Astrocyte (in vitro differentiated cells and primary cell): ENCODE results near the gene NDUFS2. TPM values are rescaled to one million over a fixed set of nuclear protein-coding genes. Genes with fewer than 3 reads are reported as not detected.

Experiments
- DNase-seq: peaks from one replicate; pipeline ENCODE4 v3.0.0-alpha.2; 2010; ENCODE audit warnings: low read depth
- FAIRE-seq: peaks from 2 replicates; lab custom pipeline; 2011; peaks lifted over from hg19 to GRCh38; lab: Jason Lieb, UNC
- H2AFZ ChIP-seq: 2 replicates; pipeline ENCODE4 v1.6.0; 2012; ENCODE audit warnings: low read depth, low read length, inconsistent platforms
- H3K27ac ChIP-seq: 2 replicates; pipeline ENCODE4 v1.5.1; 2011; ENCODE audit warnings: low read depth, low read length, inconsistent platforms
- H3K27me3 ChIP-seq: 2 replicates; pipeline ENCODE4 v1.6.0; 2011; ENCODE audit warnings: low read length, inconsistent platforms; ENCODE audit not compliant: insufficient read depth
- H3K36me3 ChIP-seq: 2 replicates; pipeline ENCODE4 v1.5.1; 2011; ENCODE audit warnings: low read length, inconsistent platforms; ENCODE audit not compliant: insufficient read depth
- H3K4me1 ChIP-seq: 2 replicates; pipeline ENCODE4 v1.5.1; 2011; ENCODE audit warnings: low read length, inconsistent platforms; ENCODE audit not compliant: insufficient read depth
- H3K4me2 ChIP-seq: 2 replicates; pipeline ENCODE4 v1.6.0; 2012; ENCODE audit warnings: low read length, inconsistent platforms
- H3K4me3 ChIP-seq: 2 replicates; pipeline ENCODE4 v1.5.1; 2011; ENCODE audit warnings: low read depth, mild to moderate bottlenecking, low read length, inconsistent platforms; ENCODE audit not compliant: insufficient read depth
- H3K79me2 ChIP-seq: 2 replicates; pipeline ENCODE4 v1.6.0; 2012; ENCODE audit warnings: mild to moderate bottlenecking, low read length, inconsistent platforms; ENCODE audit not compliant: insufficient read depth
- H3K9ac ChIP-seq: 2 replicates; pipeline ENCODE4 v1.6.0; 2012; ENCODE audit warnings: mild to moderate bottlenecking, low read length, inconsistent platforms
- H3K9me3 ChIP-seq: 2 replicates; pipeline ENCODE4 v1.5.1; 2012; ENCODE audit warnings: low read depth, mild to moderate bottlenecking, low read length, inconsistent platforms; ENCODE audit not compliant: insufficient read depth
- H4K20me1 ChIP-seq: 2 replicates; pipeline ENCODE4 v1.6.0; 2012; ENCODE audit warnings: low read length, inconsistent platforms; ENCODE audit not compliant: insufficient read depth
- H3K27ac Mint-ChIP-seq: one replicate; pipeline ENCODE4 v1.8.0; 2021; ENCODE audit warnings: mild to moderate bottlenecking, mixed read lengths; ENCODE audit not compliant: unreplicated experiment
- H3K27me3 Mint-ChIP-seq: one replicate; pipeline ENCODE4 v1.8.0; 2021; ENCODE audit warnings: low read depth, mixed read lengths; ENCODE audit not compliant: unreplicated experiment
- H3K36me3 Mint-ChIP-seq: one replicate; pipeline ENCODE4 v1.8.0; 2021; ENCODE audit warnings: low read depth, mixed read lengths; ENCODE audit not compliant: unreplicated experiment
- H3K4me1 Mint-ChIP-seq: one replicate; pipeline ENCODE4 v1.8.0; 2021; ENCODE audit warnings: low read depth, mixed read lengths; ENCODE audit not compliant: unreplicated experiment
- H3K4me3 Mint-ChIP-seq: one replicate; pipeline ENCODE4 v1.8.0; 2021; ENCODE audit warnings: mild to moderate bottlenecking, moderate library complexity, mixed read lengths; ENCODE audit not compliant: unreplicated experiment
- H3K9me3 Mint-ChIP-seq: one replicate; pipeline ENCODE4 v1.8.0; 2021; ENCODE audit warnings: mild to moderate bottlenecking, mixed read lengths; ENCODE audit not compliant: unreplicated experiment
- CTCF ChIP-seq: IDR thresholded peaks from 2 replicates; pipeline ENCODE4 v1.5.1; 2011; ENCODE audit warnings: low read depth, mild to moderate bottlenecking, inconsistent platforms, low read length, moderate library complexity; ENCODE audit not compliant: insufficient read depth
- EZH2 ChIP-seq: IDR thresholded peaks from 2 replicates; pipeline ENCODE4 v1.6.1; 2012; ENCODE audit warnings: mild to moderate bottlenecking, low read length, inconsistent platforms; ENCODE audit not compliant: insufficient read depth
- total RNA-seq: library from RNA; stranded (reverse); gene quantifications from 2 replicates; pipeline ENCODE4 v1.2.1, GENCODE V29; 2021

Gene NDUFS2
- total RNA-seq, 1 donor from 2014 or later = 59.9 TPM

DNA sequence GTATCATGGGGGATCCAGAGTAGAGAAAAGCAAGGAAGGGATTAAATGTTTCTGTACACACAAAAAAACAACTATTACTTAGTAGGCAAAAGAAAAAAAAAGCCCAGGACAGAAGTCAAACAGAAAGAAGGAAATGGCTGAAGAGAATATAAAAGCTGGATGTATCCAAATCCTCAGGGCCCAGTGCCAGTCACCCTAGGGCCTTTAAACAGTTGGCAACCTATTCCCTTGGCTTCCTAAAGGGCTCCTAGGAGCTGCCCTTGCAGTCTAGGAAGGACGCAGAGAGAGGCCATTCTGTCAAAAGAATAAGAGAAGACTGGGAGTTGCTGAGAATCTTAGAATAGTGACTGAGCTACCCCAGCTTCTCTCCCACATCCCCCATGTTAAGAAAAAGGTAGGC lies 29.8 kb upstream of the NDUFS2 start:
- peak overlapping the region; percentile 84 for H3K27ac Mint-ChIP-seq
- peaks cover 20% of the 10 kb centered on the region for H3K4me1 Mint-ChIP-seq
- H3K36me3 Mint-ChIP-seq = peaks cover 45% of the 10 kb centered on the region
- no peaks in the 10 kb centered on the region for H3K9me3 Mint-ChIP-seq
- Histone ChIP-seq H3K79me2 (peaks cover 19% of the 10 kb centered on the region), H4K20me1 (peaks cover 14% of the 10 kb centered on the region), H3K4me2 (no peak overlapping the region), H3K4me1 (peaks cover 20% of the 10 kb centered on the region), H2AFZ (no peak overlapping the region), H3K4me3 (no peak overlapping the region), H3K9me3 (no peaks in the 10 kb centered on the region), H3K27me3 (no peaks in the 10 kb centered on the region), H3K9ac (peak overlapping the region; percentile 57), H3K36me3 (peaks cover 21% of the 10 kb centered on the region), H3K27ac (peak overlapping the region; percentile 73)
- peak overlapping the region; percentile 47 for H3K4me3 Mint-ChIP-seq
- DNase-seq (no peak), FAIRE-seq (no peak)
- no peak for TF ChIP-seq EZH2
- no peak for TF ChIP-seq CTCF
- no peaks in the 10 kb centered on the region for H3K27me3 Mint-ChIP-seq

DNA sequence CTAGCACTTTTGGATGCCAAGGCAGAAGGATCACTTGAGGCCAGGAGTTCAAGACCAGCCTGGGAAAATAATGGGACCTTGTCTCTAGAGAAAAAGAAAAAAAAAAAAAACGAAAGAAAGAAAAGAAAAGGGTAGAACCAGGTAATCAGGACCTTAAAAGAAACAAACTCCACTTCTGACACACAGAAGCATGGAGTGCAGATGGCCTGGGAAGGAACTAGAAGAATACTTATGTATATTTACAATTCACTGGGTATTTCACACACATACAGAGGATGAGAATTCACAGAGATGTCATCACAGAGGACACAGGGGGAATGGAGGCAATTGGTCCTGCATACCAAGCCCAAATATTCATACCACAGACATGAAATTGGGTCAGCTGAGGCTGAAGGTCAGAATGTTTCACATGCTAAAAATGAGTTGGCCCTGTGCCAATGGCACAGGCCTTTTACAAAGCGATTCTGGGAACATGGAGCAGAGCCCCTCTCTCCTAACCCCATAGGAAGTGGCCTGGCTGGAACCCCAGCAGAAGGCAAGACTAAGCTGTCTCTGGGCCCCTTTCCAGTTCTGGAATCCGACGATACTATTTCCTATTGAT lies 29.3 kb upstream of the NDUFS2 start:
- DNase-seq = peak; percentile 69

More for the DNA sequence above, 29.3 kb upstream of the NDUFS2 start:
- H3K36me3 ChIP-seq = peaks cover 21% of the 10 kb centered on the region
- Mint-ChIP-seq H3K36me3 (peaks cover 45% of the 10 kb centered on the region), H3K9me3 (no peaks in the 10 kb centered on the region), H3K4me1 (peaks cover 20% of the 10 kb centered on the region), H3K27me3 (no peaks in the 10 kb centered on the region), H3K4me3 (peak overlapping the region; percentile 9), H3K27ac (peak overlapping the region; percentile 84)
- H4K20me1 ChIP-seq = peaks cover 14% of the 10 kb centered on the region
- H2AFZ ChIP-seq = no peak overlapping the region
- no peaks in the 10 kb centered on the region for H3K27me3 ChIP-seq
- H3K79me2 ChIP-seq = peaks cover 19% of the 10 kb centered on the region
- no peak for TF ChIP-seq CTCF
- no peak for TF ChIP-seq EZH2
- H3K9ac ChIP-seq = peak overlapping the region; percentile 57
- peak overlapping the region; percentile 73 for H3K27ac ChIP-seq
- H3K4me2 ChIP-seq = peak overlapping the region; percentile 39
- H3K4me3 ChIP-seq = no peak overlapping the region
- FAIRE-seq = no peak
- H3K9me3 ChIP-seq = no peaks in the 10 kb centered on the region
- H3K4me1 ChIP-seq = peaks cover 23% of the 10 kb centered on the region
